Lung (tissue), 12 donors: ENCODE results near the gene ADTRP. TPM values are rescaled to one million over a fixed set of nuclear protein-coding genes. Genes with fewer than 3 reads are reported as not detected.
"Not testable (repeated sequence)": the region's sequence is repeated elsewhere in the genome, so short reads cannot be mapped to it uniquely, and the experiment has no call there.

Experiments
- ATAC-seq: fragments of 200-7000 bp; cut with Tn5 transposase; one replicate; pipeline ENCODE4 v1.9.1; 2020; ENCODE audit warnings: moderate number of reproducible peaks; ENCODE audit not compliant: insufficient read depth, low FRiP score
- DNase-seq, 3 donors: peaks; one replicate each; pipeline ENCODE4 v3.0.0-alpha.2; 2013 to 2017
- H3K27ac ChIP-seq, 2 donors: one replicate each; pipeline ENCODE4 v1.5.1; 2013; ENCODE audit warnings: mild to moderate bottlenecking in 2 of 2, moderate library complexity in 2 of 2, control low read depth in 1 of 2, inconsistent platforms in 1 of 2, low read depth in 1 of 2, low read length in 1 of 2
- H3K27me3 ChIP-seq, 3 donors: one replicate each; pipeline ENCODE4 v1.5.1; 2013; ENCODE audit warnings: low read length in 2 of 3; ENCODE audit not compliant: control insufficient read depth in 3 of 3, insufficient read depth in 3 of 3
- H3K36me3 ChIP-seq, 4 donors: one replicate each; pipeline ENCODE4 v1.5.1; 2013; ENCODE audit warnings: low read length in 4 of 4, mild to moderate bottlenecking in 1 of 4, moderate library complexity in 1 of 4; ENCODE audit not compliant: control insufficient read depth in 4 of 4, insufficient read depth in 4 of 4
- H3K4me1 ChIP-seq, 5 donors: one replicate each; pipeline ENCODE4 v1.5.1; 2013; ENCODE audit warnings: low read length in 5 of 5, mild to moderate bottlenecking in 2 of 5, moderate library complexity in 1 of 5; ENCODE audit not compliant: control insufficient read depth in 5 of 5, insufficient read depth in 5 of 5
- H3K4me3 ChIP-seq: one replicate; pipeline ENCODE4 v1.5.1; 2013; ENCODE audit warnings: mild to moderate bottlenecking, control low read depth, moderate library complexity
- H3K9ac ChIP-seq, 2 donors: one replicate each; pipeline ENCODE4 v1.5.1; 2013; ENCODE audit warnings: low read length in 2 of 2, control low read depth in 1 of 2; ENCODE audit not compliant: insufficient read depth in 1 of 2
- H3K9me3 ChIP-seq, 4 donors: one replicate each; pipeline ENCODE4 v1.5.1; 2013; ENCODE audit warnings: low read length in 3 of 4, mild to moderate bottlenecking in 1 of 4, moderate library complexity in 1 of 4; ENCODE audit not compliant: control insufficient read depth in 4 of 4, insufficient read depth in 3 of 4
- CTCF ChIP-seq: IDR thresholded peaks from 2 replicates; pipeline ENCODE4 v1.5.1; 2012; ENCODE audit warnings: mild to moderate bottlenecking; ENCODE audit errors: control extremely low read depth, extremely low read depth
- WGBS, 2 donors: extraction: QIAGEN DNeasy Blood & Tissue Kit; methylation state at CpG; one replicate each; pipeline ENCODE4 v1.1.7; 2013; 5-methylcytosine and 5-hydroxymethylcytosine counted together
- polyA plus RNA-seq, 2 donors: library from polyadenylated mRNA; stranded (reverse); fragments of 200-250 nt; gene quantifications; one replicate each; pipeline ENCODE4 v1.2.1, GENCODE V29; 2013
- total RNA-seq, 2 donors: library from RNA; depleted of rRNA in 1 of 2; stranded (reverse); fragments of >200 nt in 1 of 2; gene quantifications; one replicate each; pipeline ENCODE4 v1.2.1, GENCODE V29; 2014 to 2021
- donor health status: control.
- donor health status: control.
- donor health status: Bipolar disorder and iron deficiency.
- donor health status: healthy.
- donor health status: DM: yes; HTN: yes; CAD: no.

Gene ADTRP
- total and polyA plus RNA-seq, 4 donors = 3.9 to 8.0 (median 5.7) TPM

GRCh38 chr6:11681357-11681756 lies 97.2 kb downstream of the ADTRP start:
- ATAC-seq = no peak
- 77 to 92% methylated on average over 1 of the region's 1 CpG for WGBS, 2 donors

GRCh38 chr6:11680479-11680878 lies 98.1 kb downstream of the ADTRP start:
- not testable (repeated sequence) for H3K4me1 ChIP-seq, H3K27me3 ChIP-seq, H3K9ac ChIP-seq, DNase-seq, H3K4me3 ChIP-seq, H3K9me3 ChIP-seq, ATAC-seq, H3K36me3 ChIP-seq, H3K27ac ChIP-seq
- 95 to 97% methylated on average over 7 of the region's 7 CpGs for WGBS, 2 donors

More at GRCh38 chr6:11681357-11681756, 97.2 kb downstream of the ADTRP start:
- Histone ChIP-seq H3K4me1 (peaks cover 0 to 2% (median 0%) of the 10 kb centered on the region in 5 donors), H3K9me3 (no peaks in the 10 kb centered on the region), H3K4me3 (no peak overlapping the region), H3K36me3 (no peaks in the 10 kb centered on the region), H3K27ac (no peak overlapping the region), H3K27me3 (no peaks in the 10 kb centered on the region), H3K9ac (no peak overlapping the region)
- no peak for TF ChIP-seq CTCF
- no peak for DNase-seq

GRCh38 chr6:11679099-11679498 lies 99.5 kb downstream of the ADTRP start:
- H3K4me3 ChIP-seq = no peak overlapping the region
- H3K9me3 ChIP-seq = no peaks in the 10 kb centered on the region
- no peaks in the 10 kb centered on the region for H3K36me3 ChIP-seq
- 78 to 80% methylated on average over 2 of the region's 2 CpGs for WGBS, 2 donors
- no peak for TF ChIP-seq CTCF
- H3K9ac ChIP-seq = no peak overlapping the region
- peaks cover 0 to 2% (median 0%) of the 10 kb centered on the region in 5 donors for H3K4me1 ChIP-seq
- no peak overlapping the region for H3K27ac ChIP-seq
- ATAC-seq (no peak), DNase-seq (no peak)
- H3K27me3 ChIP-seq = no peaks in the 10 kb centered on the region

- ATAC-seq (no peak), DNase-seq (no peak)
- no peak overlapping the region for H3K9ac ChIP-seq
- no peaks in the 10 kb centered on the region for H3K27me3 ChIP-seq
- no peaks in the 10 kb centered on the region for H3K9me3 ChIP-seq
- 83 to 91% methylated on average over 2 of the region's 2 CpGs for WGBS, 2 donors
- H3K4me3 ChIP-seq = no peak overlapping the region
- H3K4me1 ChIP-seq = no peaks in the 10 kb centered on the region
- TF ChIP-seq CTCF = no peak
- no peaks in the 10 kb centered on the region for H3K36me3 ChIP-seq
- no peak overlapping the region for H3K27ac ChIP-seq
Observed at GRCh38 chr6:11675601-11676000, 103.0 kb downstream of the ADTRP start.
